Lower leg skin (tissue), 3 donors: ENCODE measurements around the gene ST6GAL1.

Source experiments
- CTCF ChIP-seq, 3 donors: fragments of 450-650 bp; IDR thresholded peaks; one replicate each; pipeline ENCODE4 v1.5.1; 2016; ENCODE audit warnings: antibody characterized with exemption in 3 of 3, mild to moderate bottlenecking in 3 of 3, moderate library complexity in 2 of 3
- POLR2A ChIP-seq, 2 donors: fragments of 450-650 bp; IDR thresholded peaks; one replicate each; pipeline ENCODE4 v1.6.1; 2016 to 2017; ENCODE audit warnings: antibody characterized with exemption in 2 of 2, mild to moderate bottlenecking in 1 of 2, moderate library complexity in 1 of 2

DNA sequence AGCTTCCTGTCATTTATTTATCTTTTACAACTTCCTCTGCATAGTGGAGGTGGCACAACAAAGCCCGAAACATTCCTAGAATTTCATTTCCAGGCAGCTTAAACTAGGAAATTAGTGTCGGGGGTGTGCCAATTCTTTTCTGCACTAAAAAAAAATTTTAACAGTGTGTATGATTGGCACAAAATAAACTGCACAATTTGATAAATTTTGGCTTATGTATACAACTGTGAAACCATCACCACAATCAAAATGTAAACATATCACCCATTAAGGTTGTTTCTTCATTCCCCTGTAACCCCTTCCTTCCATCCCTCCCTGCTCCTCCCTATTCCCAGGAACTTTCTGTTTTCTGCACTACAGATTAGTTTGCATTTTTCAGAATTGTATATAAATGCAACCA, 154.3 kb downstream of the ST6GAL1 start:
- TF ChIP-seq CTCF (IDR thresholded peaks at IDR 0.05) (no peak), POLR2A (IDR thresholded peaks at IDR 0.05) (no peak)
